Caki2 (cell line): ENCODE results near the gene PAIP2. TPM values are rescaled to one million over a fixed set of nuclear protein-coding genes. Genes with fewer than 3 reads are reported as not detected.
A peak's percentile ranks its signal among the peaks of the same experiment; 100 is the strongest.
"Not testable (repeated sequence)": the region's sequence is repeated elsewhere in the genome, so short reads cannot be mapped to it uniquely, and the experiment has no call there.

Experiments used
- DNase-seq: peaks from one replicate; pipeline ENCODE4 v3.0.0-alpha.2; 2015; ENCODE audit warnings: low read depth
- in situ Hi-C: cut with HindIII; loops from 2 replicates; pipeline ENCODE4 v1.10.0; 2016; ENCODE audit warnings: low sequenced_read_pairs, low pct_unique_long_range_greater_than_20kb, mixed read lengths
- total RNA-seq: library from RNA; depleted of rRNA; stranded (reverse); fragments of >200 nt; shearing (Covaris generic); gene quantifications from 2 replicates; pipeline ENCODE4 v1.2.3, GENCODE V29; 2014; ENCODE audit warnings: low replicate concordance

PAIP2 gene
- total RNA-seq, 1 experiment from 2014 or later: 41.9 TPM

GRCh38 chr5:139399501-139400121 is 58.0 kb downstream of the PAIP2 start:
- in situ Hi-C loops: loop anchor here (25.0 kb wide), 1 partner anchor 113 kb away; no protein-coding TSS in a partner anchor

GRCh38 chr5:139401546-139401945 is 59.9 kb downstream of the PAIP2 start:
- DNase-seq: no peak
- in situ Hi-C loops: loop anchor here (25.0 kb wide), 1 partner anchor 111 kb away; no protein-coding TSS in a partner anchor

More at GRCh38 chr5:139399501-139400121, 58.0 kb downstream of the PAIP2 start:
- no peak for DNase-seq

- DNase-seq: no peak
- in situ Hi-C loops: loop anchor here (25.0 kb wide), 1 partner anchor 110 kb away; no protein-coding TSS in a partner anchor
Observed at GRCh38 chr5:139402561-139403158, 61.0 kb downstream of the PAIP2 start.

GRCh38 chr5:139403418-139403786 is 61.7 kb downstream of the PAIP2 start:
- in situ Hi-C loops: loop anchor here (25.0 kb wide), 1 partner anchor 109 kb away; no protein-coding TSS in a partner anchor
- DNase-seq: no peak

GRCh38 chr5:139403787-139404483 is 62.3 kb downstream of the PAIP2 start, which contains the start of gene SPATA24:
Gene SPATA24 (minus strand): TSS chr5:139404089. CDS start chr5:139404060, 29 bp downstream.
- in situ Hi-C loops: loop anchor here (25.0 kb wide), 1 partner anchor 108 kb away; no protein-coding TSS in a partner anchor
- peak; percentile 97 for DNase-seq

GRCh38 chr5:139404484-139404840 is 62.8 kb downstream of the PAIP2 start:
- in situ Hi-C loops: loop anchor here (25.0 kb wide), 1 partner anchor 108 kb away; no protein-coding TSS in a partner anchor
- no peak for DNase-seq

GRCh38 chr5:139406963-139407362 is 65.3 kb downstream of the PAIP2 start:
- in situ Hi-C loops: loop anchor here (25.0 kb wide), 1 partner anchor 105 kb away; no protein-coding TSS in a partner anchor
- no peak for DNase-seq

GRCh38 chr5:139407517-139407916 is 65.9 kb downstream of the PAIP2 start:
- in situ Hi-C loops: loop anchor here (25.0 kb wide), 1 partner anchor 105 kb away; no protein-coding TSS in a partner anchor

GRCh38 chr5:139408191-139408590 is 66.5 kb downstream of the PAIP2 start:
- in situ Hi-C loops: loop anchor here (25.0 kb wide), 1 partner anchor 104 kb away; no protein-coding TSS in a partner anchor

More at GRCh38 chr5:139407517-139407916, 65.9 kb downstream of the PAIP2 start:
- DNase-seq: no peak

GRCh38 chr5:139409116-139409515 is 67.5 kb downstream of the PAIP2 start:
- not testable (repeated sequence) for DNase-seq
- in situ Hi-C loops: loop anchor here (25.0 kb wide), 1 partner anchor 103 kb away; no protein-coding TSS in a partner anchor

More at GRCh38 chr5:139408191-139408590, 66.5 kb downstream of the PAIP2 start:
- no peak for DNase-seq

GRCh38 chr5:139410121-139410992 is 68.7 kb downstream of the PAIP2 start:
- in situ Hi-C loops: loop anchor here (25.0 kb wide), 1 partner anchor 102 kb away; no protein-coding TSS in a partner anchor
- DNase-seq: no peak

GRCh38 chr5:139410993-139411828 is 69.6 kb downstream of the PAIP2 start:
- DNase-seq: no peak
- in situ Hi-C loops: loop anchor here (25.0 kb wide), 1 partner anchor 101 kb away; no protein-coding TSS in a partner anchor

- in situ Hi-C loops: loop anchor here (25.0 kb wide), 1 partner anchor 99 kb away; no protein-coding TSS in a partner anchor
- no peak for DNase-seq
Observed at GRCh38 chr5:139413153-139413552, 71.5 kb downstream of the PAIP2 start.

GRCh38 chr5:139413963-139414362 is 72.3 kb downstream of the PAIP2 start:
- DNase-seq: no peak
- in situ Hi-C loops: loop anchor here (25.0 kb wide), 1 partner anchor 98 kb away; no protein-coding TSS in a partner anchor

- in situ Hi-C loops: loop anchor here (25.0 kb wide), 1 partner anchor 98 kb away; no protein-coding TSS in a partner anchor
- no peak for DNase-seq
Observed at GRCh38 chr5:139414581-139415130, 73.0 kb downstream of the PAIP2 start.

GRCh38 chr5:139415221-139415861 is 73.7 kb downstream of the PAIP2 start:
- in situ Hi-C loops: loop anchor here (25.0 kb wide), 1 partner anchor 97 kb away; no protein-coding TSS in a partner anchor
- no peak for DNase-seq
